Mucosa of descending colon (tissue), 3 donors: ENCODE results near the gene HES4. TPM values are rescaled to one million over a fixed set of nuclear protein-coding genes. Genes with fewer than 3 reads are reported as not detected.
A peak's percentile ranks its signal among the peaks of the same experiment; 100 is the strongest.
"Not testable (repeated sequence)": the region's sequence is repeated elsewhere in the genome, so short reads cannot be mapped to it uniquely, and the experiment has no call there.

Experiments used
- ATAC-seq: fragments of 200-7000 bp; cut with Tn5 transposase; one replicate; pipeline ENCODE4 v1.9.1; 2020; ENCODE audit warnings: mild to moderate bottlenecking, moderate library complexity
- DNase-seq, 3 donors: peaks; one replicate each; pipeline ENCODE4 v3.0.0-alpha.2; 2020
- H3K36me3 ChIP-seq: fragments of 200-600 bp; one replicate; pipeline ENCODE4 v1.8.0; 2021; ENCODE audit warnings: low read depth, mild to moderate bottlenecking
- H3K4me1 ChIP-seq: fragments of 200-600 bp; one replicate; pipeline ENCODE4 v1.8.0; 2021; ENCODE audit warnings: low read depth, mild to moderate bottlenecking
- H3K4me3 ChIP-seq: fragments of 200-600 bp; one replicate; pipeline ENCODE4 v1.8.0; 2021; ENCODE audit warnings: mild to moderate bottlenecking
- H3K9me3 ChIP-seq: fragments of 200-600 bp; one replicate; pipeline ENCODE4 v1.8.0; 2021; ENCODE audit warnings: mild to moderate bottlenecking
- CTCF ChIP-seq: fragments of 200-600 bp; IDR thresholded peaks from one replicate; pipeline ENCODE4 v1.8.0; 2022; ENCODE audit warnings: antibody characterized with exemption, mild to moderate bottlenecking
- intact Hi-C, 2 donors: fragments of 100-400 bp; cut with DNase I in 1 of 2; cut with micrococcal nuclease in 1 of 2; formaldehyde crosslinking; loops; one replicate each; pipeline versions ENCODE4 v1.11.0 to v1.11.1; 2022; cut with DNase I, micrococcal nuclease
- total RNA-seq, 3 donors: library from RNA; stranded (reverse); fragmentation: NEBNext Ultra II Directional in 2 of 3; extraction: Animal tissue kit (Norgen Biotek cat#: 25700) in 2 of 3; gene quantifications; one replicate each; pipeline versions ENCODE4 v1.2.1 to v1.2.4, GENCODE V29; 2021 to 2023
- donor health status: DM: no; HTN: no; CAD: no; lungs with moderate emphysema.
- donor health status: DM: no; HTN: no; CAD: no.
- donor health status: DM: no; HTN: yes; CAD: no.

The HES4 gene
- total RNA-seq, 3 donors from 2014 or later, result 10.3 to 22.7 (median 21.1) TPM

DNA sequence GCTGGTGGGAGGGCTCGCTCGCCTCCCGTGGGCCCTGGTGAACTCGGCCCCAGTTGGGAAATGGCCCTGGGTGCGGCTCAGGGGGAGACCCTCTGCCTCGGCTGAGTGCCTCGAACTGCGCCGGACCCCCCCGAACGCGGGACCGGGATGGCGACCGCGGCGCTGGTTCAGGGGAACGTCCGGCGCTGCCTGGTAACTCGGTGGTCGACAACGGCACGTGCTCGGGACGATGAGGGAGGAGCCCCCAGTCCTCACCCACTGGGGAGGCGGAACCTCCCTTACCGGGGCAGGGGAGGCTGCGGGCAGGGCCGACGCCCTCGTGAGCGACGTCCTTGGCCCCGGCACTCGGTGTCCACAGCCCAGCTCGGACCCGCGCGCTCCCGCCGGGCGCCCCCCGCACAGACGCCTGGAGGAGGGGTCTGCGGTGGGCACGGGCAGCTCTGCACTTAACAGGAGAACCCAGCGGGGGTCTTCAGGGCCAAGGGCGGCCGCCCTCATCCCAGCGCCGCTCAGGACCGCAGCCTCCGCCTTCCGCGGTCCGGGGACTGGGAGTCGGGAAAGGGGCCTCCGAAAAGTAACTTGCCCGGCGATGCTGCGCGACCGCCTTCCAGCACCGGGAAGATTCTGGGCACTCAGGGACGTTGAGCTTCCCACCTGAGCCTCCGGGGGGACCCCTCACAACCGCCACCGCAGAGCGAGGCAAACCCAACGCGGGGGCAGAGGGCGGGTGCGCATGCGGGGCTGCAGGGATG is 1.7 kb downstream of the HES4 start:
- no peak for TF ChIP-seq CTCF
- H3K36me3 ChIP-seq, result no peaks in the 10 kb centered on the region
- no peak overlapping the region for H3K4me3 ChIP-seq
- ATAC-seq (no peak), DNase-seq (peak in 2 of 3 donors; percentile 39 to 56)
- peaks cover 27% of the 10 kb centered on the region for H3K4me1 ChIP-seq
- intact Hi-C loops, result no loop called here
- no peaks in the 10 kb centered on the region for H3K9me3 ChIP-seq

GRCh38 chr1:997713-997992 is 2.2 kb downstream of the HES4 start:
- intact Hi-C loops, result no loop called here
- peaks cover 27% of the 10 kb centered on the region for H3K4me1 ChIP-seq

GRCh38 chr1:996851-997712 is 2.8 kb downstream of the HES4 start:
- TF ChIP-seq CTCF, result no peak
- DNase-seq (peak in 2 of 3 donors; percentile 25 to 48), ATAC-seq (no peak)
- Histone ChIP-seq H3K9me3 (peaks cover 2% of the 10 kb centered on the region), H3K4me1 (peaks cover 27% of the 10 kb centered on the region), H3K36me3 (no peaks in the 10 kb centered on the region), H3K4me3 (no peak overlapping the region)
- intact Hi-C loops, result no loop called here

More at GRCh38 chr1:997713-997992, 2.2 kb downstream of the HES4 start:
- ATAC-seq, result no peak
- TF ChIP-seq CTCF, result no peak
- Histone ChIP-seq H3K36me3 (no peaks in the 10 kb centered on the region), H3K4me3 (no peak overlapping the region), H3K9me3 (no peaks in the 10 kb centered on the region)
- DNase-seq, result peak in 1 of 3 donors; percentile 33

DNA sequence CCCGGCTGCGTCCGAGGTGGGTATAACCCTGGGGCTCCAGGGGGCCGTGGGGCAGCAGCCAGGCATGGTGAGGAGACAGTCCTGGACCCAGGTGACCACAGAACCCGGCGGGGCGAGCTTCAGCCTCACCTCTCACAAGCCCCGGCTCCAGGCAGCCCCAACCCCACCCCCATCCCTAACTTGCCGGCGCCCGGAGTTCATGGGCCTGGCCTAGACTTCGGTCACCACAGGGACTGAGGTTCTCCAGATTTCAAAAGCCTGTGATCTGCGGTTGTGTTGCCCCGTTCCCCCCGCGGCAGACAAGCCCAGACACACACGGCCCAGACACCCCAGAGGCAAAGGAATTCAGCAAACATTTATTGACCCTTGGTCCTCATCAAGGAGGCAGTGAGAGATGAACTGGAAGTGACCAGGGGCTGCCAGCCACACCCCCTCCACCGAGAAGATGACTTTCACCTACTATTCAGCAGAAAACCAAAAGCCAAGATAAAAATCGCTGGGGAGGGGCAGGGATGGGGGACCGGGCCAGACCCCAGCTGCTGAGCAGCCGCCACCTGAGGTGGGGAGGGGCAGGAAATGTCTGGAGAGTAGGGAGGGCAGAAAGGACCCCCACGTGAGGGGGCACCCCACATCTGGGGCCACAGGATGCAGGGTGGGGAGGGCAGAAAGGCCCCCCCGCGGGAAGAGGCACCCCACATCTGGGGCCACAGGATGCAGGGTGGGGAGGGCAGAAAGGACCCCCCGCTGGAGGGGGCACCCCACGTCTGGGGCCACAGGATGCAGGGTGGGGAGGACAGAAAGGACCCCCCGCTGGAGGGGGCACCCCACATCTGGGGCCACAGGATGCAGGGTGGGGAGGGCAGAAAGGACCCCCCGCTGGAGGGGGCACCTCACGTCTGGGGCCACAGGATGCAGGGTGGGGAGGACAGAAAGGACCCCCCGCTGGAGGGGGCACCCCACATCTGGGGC is 3.9 kb downstream of the HES4 start:
- peaks cover 21% of the 10 kb centered on the region for H3K4me1 ChIP-seq
- peak in 2 of 3 donors; percentile 21 to 46 for DNase-seq
- no peak for ATAC-seq
- H3K9me3 ChIP-seq, result peaks cover 6% of the 10 kb centered on the region
- H3K36me3 ChIP-seq, result no peaks in the 10 kb centered on the region
- intact Hi-C loops, result no loop called here
- TF ChIP-seq CTCF, result no peak
- H3K4me3 ChIP-seq, result no peak overlapping the region

GRCh38 chr1:994546-994945 is 5.4 kb downstream of the HES4 start:
- intact Hi-C loops, result not testable (repeated sequence)

More at GRCh38 chr1:994546-994945, 5.4 kb downstream of the HES4 start:
- H3K4me3 ChIP-seq, ATAC-seq, H3K9me3 ChIP-seq, DNase-seq, H3K36me3 ChIP-seq: not testable (repeated sequence)
- H3K4me1 ChIP-seq, result peaks cover 13% of the 10 kb centered on the region
